Measurements from ENCODE around the gene VCP. TPM values are rescaled to one million over a fixed set of nuclear protein-coding genes. Genes with fewer than 3 reads are reported as not detected.

Gene VCP
- total RNA-seq, 1 donor from 2014 or later, result 390 TPM

DNA sequence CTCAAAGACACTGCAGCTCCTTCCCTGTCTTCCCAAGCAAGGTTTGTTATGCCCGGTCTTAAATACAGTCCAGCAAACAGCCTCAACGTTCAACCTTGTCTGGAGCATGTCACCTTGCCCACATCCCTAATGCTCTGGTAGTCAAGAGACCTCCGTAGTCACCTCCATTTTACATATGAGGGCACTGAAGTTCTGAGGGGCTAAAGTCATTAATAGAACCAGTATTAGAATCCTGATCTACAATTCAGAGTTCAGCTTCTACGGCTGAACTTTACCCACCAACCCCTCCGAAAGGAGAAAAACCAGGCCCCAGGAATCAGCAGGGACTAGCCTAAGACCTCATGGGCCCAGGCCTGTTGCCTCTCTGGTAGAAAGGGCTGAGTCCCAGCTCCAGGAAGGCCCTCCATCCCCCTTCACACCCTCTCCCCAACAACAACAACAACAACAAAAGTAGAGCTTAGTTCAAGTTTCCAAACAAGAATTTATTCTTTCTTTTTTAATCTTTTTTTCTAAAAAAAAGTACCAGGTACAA, 31.3 kb upstream of the VCP start:
- Histone ChIP-seq H3K9ac (ENCODE audit: low read length) (peak overlapping the region; percentile 94), H2AFZ (ENCODE audit: low read depth, low read length) (no peak overlapping the region), H3K4me2 (ENCODE audit: low read length) (peak overlapping the region; percentile 91), H4K20me1 (ENCODE audit: insufficient read depth, low read length) (peaks cover 14% of the 10 kb centered on the region), H3K79me2 (ENCODE audit: insufficient read depth, low read length) (peaks cover 39% of the 10 kb centered on the region), H3K9me3 (ENCODE audit: insufficient read depth, low read depth, low read length) (no peaks in the 10 kb centered on the region), H3K4me3 (ENCODE audit: insufficient read depth, low read depth, low read length) (peak overlapping the region; percentile 82), H3K4me1 (ENCODE audit: insufficient read depth, low read length) (peaks cover 17% of the 10 kb centered on the region), H3K27me3 (ENCODE audit: insufficient read depth, low read length) (no peaks in the 10 kb centered on the region), H3K36me3 (ENCODE audit: insufficient read depth, low read length) (peaks cover 44% of the 10 kb centered on the region), H3K27ac (ENCODE audit: low read depth, low read length) (peak overlapping the region; percentile 93)
- no peak for DNase-seq (ENCODE audit: low read depth)
- Mint-ChIP-seq H3K4me3 (ENCODE audit: unreplicated experiment) (peak overlapping the region; percentile 93), H3K27ac (ENCODE audit: unreplicated experiment) (peak overlapping the region; percentile 91), H3K4me1 (ENCODE audit: low read depth, unreplicated experiment) (peaks cover 19% of the 10 kb centered on the region), H3K27me3 (ENCODE audit: low read depth, unreplicated experiment) (no peaks in the 10 kb centered on the region), H3K9me3 (ENCODE audit: unreplicated experiment) (no peaks in the 10 kb centered on the region), H3K36me3 (ENCODE audit: low read depth, unreplicated experiment) (peaks cover 24% of the 10 kb centered on the region)
- FAIRE-seq, result no peak
- TF ChIP-seq, protein P1, sequence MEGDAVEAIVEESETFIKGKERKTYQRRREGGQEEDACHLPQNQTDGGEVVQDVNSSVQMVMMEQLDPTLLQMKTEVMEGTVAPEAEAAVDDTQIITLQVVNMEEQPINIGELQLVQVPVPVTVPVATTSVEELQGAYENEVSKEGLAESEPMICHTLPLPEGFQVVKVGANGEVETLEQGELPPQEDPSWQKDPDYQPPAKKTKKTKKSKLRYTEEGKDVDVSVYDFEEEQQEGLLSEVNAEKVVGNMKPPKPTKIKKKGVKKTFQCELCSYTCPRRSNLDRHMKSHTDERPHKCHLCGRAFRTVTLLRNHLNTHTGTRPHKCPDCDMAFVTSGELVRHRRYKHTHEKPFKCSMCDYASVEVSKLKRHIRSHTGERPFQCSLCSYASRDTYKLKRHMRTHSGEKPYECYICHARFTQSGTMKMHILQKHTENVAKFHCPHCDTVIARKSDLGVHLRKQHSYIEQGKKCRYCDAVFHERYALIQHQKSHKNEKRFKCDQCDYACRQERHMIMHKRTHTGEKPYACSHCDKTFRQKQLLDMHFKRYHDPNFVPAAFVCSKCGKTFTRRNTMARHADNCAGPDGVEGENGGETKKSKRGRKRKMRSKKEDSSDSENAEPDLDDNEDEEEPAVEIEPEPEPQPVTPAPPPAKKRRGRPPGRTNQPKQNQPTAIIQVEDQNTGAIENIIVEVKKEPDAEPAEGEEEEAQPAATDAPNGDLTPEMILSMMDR (IDR thresholded peaks at IDR 0.05; ENCODE audit: insufficient read depth, low read depth, low read length), result no peak

DNA sequence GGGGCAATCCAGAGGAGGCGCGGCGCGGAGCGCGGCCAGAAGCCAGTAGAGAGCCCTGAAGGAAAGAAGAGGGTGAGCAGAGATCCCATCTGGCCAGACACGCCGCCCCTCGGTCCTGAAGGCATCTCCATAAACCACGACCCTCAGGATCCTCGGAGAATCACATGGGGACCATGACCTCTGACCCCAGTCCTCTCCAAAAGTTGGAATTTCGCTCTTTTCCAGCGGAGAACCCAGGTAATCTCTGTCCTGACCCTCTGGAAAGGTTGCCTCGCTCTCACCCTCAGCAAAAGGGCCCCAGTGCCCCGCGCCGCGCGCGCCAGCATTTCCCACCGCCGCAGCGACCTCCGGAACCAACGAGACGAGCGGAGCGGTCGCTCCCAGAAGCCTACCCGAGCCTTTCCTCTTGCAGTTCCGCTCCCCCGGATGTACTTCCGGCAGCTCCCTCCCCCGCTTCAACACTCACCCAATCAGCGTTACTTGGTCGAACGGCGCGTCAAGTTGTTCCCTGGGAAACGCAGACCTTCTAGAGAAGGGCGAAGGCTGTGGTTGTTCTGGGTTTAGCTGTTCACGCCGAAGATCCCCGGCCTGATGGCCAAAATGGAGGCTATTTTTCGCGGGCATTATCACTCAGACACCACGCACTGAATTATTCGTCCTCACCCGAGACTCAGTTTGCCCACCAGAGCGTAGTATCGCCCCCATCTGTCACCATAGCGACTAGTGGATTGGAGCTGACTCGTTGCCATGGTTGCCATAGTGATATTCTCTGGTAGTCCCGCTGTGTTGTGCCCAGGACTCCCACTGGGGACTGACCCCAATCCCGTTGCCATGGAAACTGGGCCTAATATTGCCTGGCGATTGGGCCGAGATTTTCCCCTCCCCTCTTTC, 30.6 kb upstream of the VCP start, which contains the start of gene STOML2:
TSS of gene STOML2 (minus strand) at position 363 of the 891 bp plus-strand sequence. CDS start at position 326, 37 bp downstream.
- no peaks in the 10 kb centered on the region for H3K27me3 ChIP-seq (ENCODE audit: insufficient read depth, low read length)
- peak; percentile 95 for DNase-seq (ENCODE audit: low read depth)
- Mint-ChIP-seq H3K36me3 (ENCODE audit: low read depth, unreplicated experiment) (peaks cover 24% of the 10 kb centered on the region), H3K27ac (ENCODE audit: unreplicated experiment) (peak within 1 kb of the TSS; percentile 91), H3K4me1 (ENCODE audit: low read depth, unreplicated experiment) (peaks cover 18% of the 10 kb centered on the region), H3K4me3 (ENCODE audit: unreplicated experiment) (peak within 1 kb of the TSS; percentile 93), H3K27me3 (ENCODE audit: low read depth, unreplicated experiment) (no peaks in the 10 kb centered on the region), H3K9me3 (ENCODE audit: unreplicated experiment) (no peaks in the 10 kb centered on the region)
- peaks cover 9% of the 10 kb centered on the region for H4K20me1 ChIP-seq (ENCODE audit: insufficient read depth, low read length)
- peak; percentile 93 for FAIRE-seq
- H3K27ac ChIP-seq (ENCODE audit: low read depth, low read length), result peak within 1 kb of the TSS; percentile 93
- peaks cover 39% of the 10 kb centered on the region for H3K36me3 ChIP-seq (ENCODE audit: insufficient read depth, low read length)
- H3K9ac ChIP-seq (ENCODE audit: low read length), result peak within 1 kb of the TSS; percentile 94
- peak within 1 kb of the TSS; percentile 91 for H3K4me2 ChIP-seq (ENCODE audit: low read length)
- TF ChIP-seq, protein P1 (IDR thresholded peaks at IDR 0.05; ENCODE audit: insufficient read depth, low read depth, low read length), result no peak
- peaks cover 17% of the 10 kb centered on the region for H3K4me1 ChIP-seq (ENCODE audit: insufficient read depth, low read length)
- no peaks in the 10 kb centered on the region for H3K9me3 ChIP-seq (ENCODE audit: insufficient read depth, low read depth, low read length)
- peaks cover 32% of the 10 kb centered on the region for H3K79me2 ChIP-seq (ENCODE audit: insufficient read depth, low read length)
- peak within 1 kb of the TSS; percentile 78 for H2AFZ ChIP-seq (ENCODE audit: low read depth, low read length)
- peak within 1 kb of the TSS; percentile 82 for H3K4me3 ChIP-seq (ENCODE audit: insufficient read depth, low read depth, low read length)

DNA sequence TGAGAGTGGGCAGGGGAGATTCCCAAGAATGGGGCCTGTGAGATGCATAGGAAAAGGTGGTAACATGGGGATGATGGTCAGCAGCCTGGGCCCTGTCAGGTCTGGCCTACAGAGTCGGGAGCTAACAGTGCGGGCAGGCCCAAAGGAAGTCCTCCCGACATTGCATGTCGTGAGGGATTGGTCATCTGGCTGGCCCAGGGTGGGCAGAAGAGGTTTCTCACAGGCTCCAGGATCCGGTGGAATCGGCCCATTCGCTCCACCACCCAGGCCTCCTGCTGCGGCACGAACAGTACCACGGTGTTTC, 30.0 kb upstream of the VCP start:
- peaks cover 9% of the 10 kb centered on the region for H4K20me1 ChIP-seq (ENCODE audit: insufficient read depth, low read length)
- H3K27ac ChIP-seq (ENCODE audit: low read depth, low read length), result peak overlapping the region; percentile 93
- peak overlapping the region; percentile 91 for H3K4me2 ChIP-seq (ENCODE audit: low read length)
- peaks cover 17% of the 10 kb centered on the region for H3K4me1 ChIP-seq (ENCODE audit: insufficient read depth, low read length)
- TF ChIP-seq, protein P1 (IDR thresholded peaks at IDR 0.05; ENCODE audit: insufficient read depth, low read depth, low read length), result no peak
- no peak for TF ChIP-seq EZH2 (IDR thresholded peaks at IDR 0.05; ENCODE audit: insufficient read depth, low read length)
- H3K36me3 ChIP-seq (ENCODE audit: insufficient read depth, low read length), result peaks cover 39% of the 10 kb centered on the region
- no peaks in the 10 kb centered on the region for H3K27me3 Mint-ChIP-seq (ENCODE audit: low read depth, unreplicated experiment)
- FAIRE-seq (no peak), DNase-seq (ENCODE audit: low read depth) (no peak)
- H3K79me2 ChIP-seq (ENCODE audit: insufficient read depth, low read length), result peaks cover 32% of the 10 kb centered on the region
- peak overlapping the region; percentile 93 for H3K4me3 Mint-ChIP-seq (ENCODE audit: unreplicated experiment)
- H3K9ac ChIP-seq (ENCODE audit: low read length), result peak overlapping the region; percentile 94
- no peaks in the 10 kb centered on the region for H3K9me3 ChIP-seq (ENCODE audit: insufficient read depth, low read depth, low read length)
- H3K4me1 Mint-ChIP-seq (ENCODE audit: low read depth, unreplicated experiment), result peaks cover 18% of the 10 kb centered on the region
- peak overlapping the region; percentile 82 for H3K4me3 ChIP-seq (ENCODE audit: insufficient read depth, low read depth, low read length)
- peaks cover 24% of the 10 kb centered on the region for H3K36me3 Mint-ChIP-seq (ENCODE audit: low read depth, unreplicated experiment)
- H3K27ac Mint-ChIP-seq (ENCODE audit: unreplicated experiment), result peak overlapping the region; percentile 91
- H2AFZ ChIP-seq (ENCODE audit: low read depth, low read length), result peak overlapping the region; percentile 76
- H3K9me3 Mint-ChIP-seq (ENCODE audit: unreplicated experiment), result no peaks in the 10 kb centered on the region
- no peaks in the 10 kb centered on the region for H3K27me3 ChIP-seq (ENCODE audit: insufficient read depth, low read length)
